HFFc6 (cell line): ENCODE results near the gene PPP4R2. TPM values are rescaled to one million over a fixed set of nuclear protein-coding genes. Genes with fewer than 3 reads are reported as not detected.

Source experiments
- DNase-seq: peaks from one replicate; pipeline ENCODE4 v3.0.0-alpha.2; 2018
- H3K27ac Mint-ChIP-seq: 2 replicates; pipeline ENCODE4 v1.8.0; 2020; ENCODE audit warnings: mild to moderate bottlenecking, mixed read lengths
- H3K27me3 Mint-ChIP-seq: 2 replicates; pipeline ENCODE4 v1.8.0; 2021; ENCODE audit warnings: mild to moderate bottlenecking, moderate library complexity, mixed read lengths; ENCODE audit not compliant: insufficient read depth
- H3K36me3 Mint-ChIP-seq: 2 replicates; pipeline ENCODE4 v1.8.0; 2021; ENCODE audit warnings: low read depth, mixed read lengths
- H3K4me1 Mint-ChIP-seq: 2 replicates; pipeline ENCODE4 v1.8.0; 2020; ENCODE audit warnings: low read depth, mixed read lengths
- H3K4me3 Mint-ChIP-seq: 2 replicates; pipeline ENCODE4 v1.8.0; 2020; ENCODE audit warnings: mild to moderate bottlenecking, moderate library complexity, mixed read lengths
- H3K9me3 Mint-ChIP-seq: 2 replicates; pipeline ENCODE4 v1.8.0; 2020; ENCODE audit warnings: mild to moderate bottlenecking, mixed read lengths
- CTCF ChIP-seq: fragments of 200-600 bp; sonication (generic); IDR thresholded peaks from 2 replicates; pipeline ENCODE4 v1.5.0; 2021; ENCODE audit warnings: antibody characterized with exemption, mild to moderate bottlenecking
- total RNA-seq, 6 experiments: library from RNA; stranded (reverse); fragmentation: NEBNext Ultra II Directional; extraction: Animal tissue kit (Norgen Biotek cat#: 25700); gene quantifications; 2 replicates in 1 of 6; 3 replicates in 5 of 6; pipeline ENCODE4 v1.2.3, GENCODE V29; 2021

PPP4R2 gene
- total RNA-seq, 6 experiments from 2014 or later = 72.4 to 84.3 (median 79.4) TPM

GRCh38 chr3:73046195-73046594 is 49.6 kb downstream of the PPP4R2 start:
- no peak overlapping the region for H3K27ac Mint-ChIP-seq
- peaks cover 43% of the 10 kb centered on the region for H3K4me1 Mint-ChIP-seq
- no peak overlapping the region for H3K4me3 Mint-ChIP-seq
- TF ChIP-seq CTCF = no peak
- no peaks in the 10 kb centered on the region; the same call in 1 of the 2 replicates for H3K27me3 Mint-ChIP-seq
- no peaks in the 10 kb centered on the region for H3K9me3 Mint-ChIP-seq
- DNase-seq = no peak
- H3K36me3 Mint-ChIP-seq = no peaks in the 10 kb centered on the region

- Mint-ChIP-seq H3K4me1 (peaks cover 37% of the 10 kb centered on the region), H3K36me3 (no peaks in the 10 kb centered on the region), H3K27ac (no peak overlapping the region), H3K27me3 (no peaks in the 10 kb centered on the region; the same call in 1 of the 2 replicates), H3K9me3 (no peaks in the 10 kb centered on the region), H3K4me3 (no peak overlapping the region)
- no peak for DNase-seq
- no peak for TF ChIP-seq CTCF
Observed at GRCh38 chr3:73049319-73049718, 52.7 kb downstream of the PPP4R2 start.

- Mint-ChIP-seq H3K27me3 (no peaks in the 10 kb centered on the region; the same call in 1 of the 2 replicates), H3K36me3 (no peaks in the 10 kb centered on the region), H3K9me3 (no peaks in the 10 kb centered on the region), H3K4me3 (no peak overlapping the region), H3K4me1 (peaks cover 26% of the 10 kb centered on the region), H3K27ac (no peak overlapping the region)
- no peak for TF ChIP-seq CTCF
- no peak for DNase-seq
Observed at GRCh38 chr3:73052857-73053256, 56.2 kb downstream of the PPP4R2 start.

GRCh38 chr3:73055583-73055982 is 59.0 kb downstream of the PPP4R2 start:
- Mint-ChIP-seq H3K27ac (peak overlapping the region; percentile 62), H3K9me3 (no peaks in the 10 kb centered on the region), H3K27me3 (no peaks in the 10 kb centered on the region; the same call in 1 of the 2 replicates), H3K4me3 (no peak overlapping the region), H3K36me3 (peaks cover 5% of the 10 kb centered on the region; the same call in 1 of the 2 replicates), H3K4me1 (peaks cover 43% of the 10 kb centered on the region)
- no peak for DNase-seq
- TF ChIP-seq CTCF = no peak

- DNase-seq = peak; percentile 42
- peak overlapping the region; percentile 62 for H3K27ac Mint-ChIP-seq
Observed at GRCh38 chr3:73056014-73056844, 59.6 kb downstream of the PPP4R2 start.

More at GRCh38 chr3:73056014-73056844, 59.6 kb downstream of the PPP4R2 start:
- Mint-ChIP-seq H3K36me3 (peaks cover 5% of the 10 kb centered on the region; the same call in 1 of the 2 replicates), H3K27me3 (no peaks in the 10 kb centered on the region), H3K9me3 (no peaks in the 10 kb centered on the region), H3K4me3 (no peak overlapping the region), H3K4me1 (peaks cover 45% of the 10 kb centered on the region)
- TF ChIP-seq CTCF = peak; percentile 71
